IPS-15b (cell line): Measurements from ENCODE around the gene BUD13.

ENCODE experiments used
- H3K27me3 ChIP-seq: one replicate; pipeline ENCODE4 v1.6.1; 2013; ENCODE audit warnings: low read length; ENCODE audit not compliant: control insufficient read depth, insufficient read depth
- H3K36me3 ChIP-seq: one replicate; pipeline ENCODE4 v1.6.1; 2013; ENCODE audit warnings: low read length; ENCODE audit not compliant: control insufficient read depth, insufficient read depth
- H3K4me1 ChIP-seq: one replicate; pipeline ENCODE4 v1.6.1; 2013; ENCODE audit warnings: mild to moderate bottlenecking, low read length; ENCODE audit not compliant: control insufficient read depth, insufficient read depth
- H3K4me3 ChIP-seq: one replicate; pipeline ENCODE4 v1.5.1; 2013; ENCODE audit warnings: low read depth, low read length
- H3K9ac ChIP-seq: one replicate; pipeline ENCODE4 v1.6.1; 2013; ENCODE audit warnings: low read depth, mild to moderate bottlenecking, low read length
- H3K9me3 ChIP-seq: one replicate; pipeline ENCODE4 v1.6.1; 2013; ENCODE audit warnings: mild to moderate bottlenecking, low read length; ENCODE audit not compliant: control insufficient read depth, insufficient read depth

Gene BUD13

DNA sequence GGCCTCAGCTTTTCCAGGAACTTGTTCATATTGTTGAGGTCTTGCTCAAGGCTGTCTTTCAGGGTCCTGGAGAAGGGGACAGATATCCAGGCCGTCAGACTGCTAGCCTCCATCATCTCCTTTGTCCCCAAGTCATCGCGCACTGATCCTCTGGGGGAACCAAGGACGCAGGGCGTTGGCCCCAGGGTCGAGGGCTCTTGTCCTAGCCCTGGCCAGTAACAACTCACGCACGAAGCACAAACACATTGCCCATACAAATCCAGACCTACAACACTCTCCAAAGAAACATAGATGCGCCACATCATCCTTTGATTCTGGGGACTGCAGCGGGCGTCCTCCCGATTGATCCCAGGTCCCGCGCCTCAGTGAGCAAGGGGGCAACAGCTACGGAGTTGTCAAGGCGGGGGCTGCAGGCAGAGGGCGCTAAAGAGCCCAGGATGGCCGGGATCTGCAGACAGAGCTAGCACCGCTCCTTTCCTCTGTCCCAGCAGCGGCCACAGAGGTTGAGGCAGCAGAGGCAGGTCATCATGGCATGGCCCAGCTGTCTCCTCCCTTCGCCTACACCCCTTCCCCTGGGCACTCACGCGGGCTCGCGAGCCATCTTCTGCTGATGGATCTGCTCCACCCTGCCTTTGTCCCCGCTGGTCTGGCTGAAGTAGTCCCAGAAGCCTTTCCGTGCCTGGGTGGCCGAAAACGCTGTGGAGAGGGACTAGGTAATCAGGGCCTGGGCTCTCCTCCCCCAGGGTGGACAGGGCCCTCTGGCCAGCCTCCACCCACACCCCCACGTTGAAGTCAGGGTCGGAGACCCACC, 18.4 kb upstream of the BUD13 start:
- Histone ChIP-seq H3K27me3 (peaks cover 22% of the 10 kb centered on the region), H3K4me1 (peaks cover 11% of the 10 kb centered on the region), H3K9me3 (no peaks in the 10 kb centered on the region), H3K9ac (no peak overlapping the region), H3K36me3 (no peaks in the 10 kb centered on the region), H3K4me3 (peak overlapping the region; percentile 10)

DNA sequence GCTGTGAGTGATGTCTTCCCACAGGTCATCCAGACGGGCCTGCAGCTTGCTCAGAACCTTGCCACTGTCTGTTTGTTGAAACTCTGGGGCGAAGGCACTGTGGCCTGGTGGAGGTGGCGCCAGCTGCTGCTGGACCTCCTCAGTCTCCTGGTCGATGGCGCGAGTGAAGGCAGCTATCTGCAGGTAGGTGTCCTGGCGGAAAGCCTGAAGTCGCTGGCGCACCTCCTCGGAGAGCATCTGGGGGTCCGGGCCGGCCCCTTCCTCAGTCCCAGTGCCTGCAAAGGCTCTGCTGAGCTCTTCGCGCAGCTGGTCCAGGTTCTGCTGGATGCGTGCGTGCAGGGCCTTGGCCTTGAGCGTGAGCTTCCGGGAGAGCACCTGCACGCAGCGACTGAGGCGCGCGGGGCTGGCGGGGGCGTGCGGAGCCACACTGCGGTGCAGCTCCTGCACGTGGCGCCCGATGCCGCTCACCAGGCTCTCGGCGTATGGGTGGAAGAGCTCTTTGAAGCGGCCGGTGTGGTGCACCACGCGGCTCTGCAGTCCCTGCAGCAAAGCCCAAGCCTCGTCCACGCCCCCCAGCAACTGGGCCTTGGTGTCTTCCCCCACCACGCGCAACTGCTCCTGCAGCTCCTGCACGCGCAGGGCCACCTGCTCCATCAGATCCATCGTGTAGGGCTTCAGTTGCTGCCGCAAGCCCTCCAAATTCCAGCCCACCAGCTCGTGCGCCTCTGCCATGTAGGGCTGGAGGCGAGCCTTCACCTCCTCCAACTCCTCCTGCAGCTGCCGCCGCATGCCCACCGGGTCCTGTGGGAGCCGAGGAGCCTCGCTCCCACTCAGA, 17.6 kb upstream of the BUD13 start:
- no peak overlapping the region for H3K9ac ChIP-seq
- peaks cover 5% of the 10 kb centered on the region for H3K36me3 ChIP-seq
- peaks cover 22% of the 10 kb centered on the region for H3K27me3 ChIP-seq
- H3K9me3 ChIP-seq: no peaks in the 10 kb centered on the region
- peaks cover 11% of the 10 kb centered on the region for H3K4me1 ChIP-seq
- peak overlapping the region; percentile 10 for H3K4me3 ChIP-seq

DNA sequence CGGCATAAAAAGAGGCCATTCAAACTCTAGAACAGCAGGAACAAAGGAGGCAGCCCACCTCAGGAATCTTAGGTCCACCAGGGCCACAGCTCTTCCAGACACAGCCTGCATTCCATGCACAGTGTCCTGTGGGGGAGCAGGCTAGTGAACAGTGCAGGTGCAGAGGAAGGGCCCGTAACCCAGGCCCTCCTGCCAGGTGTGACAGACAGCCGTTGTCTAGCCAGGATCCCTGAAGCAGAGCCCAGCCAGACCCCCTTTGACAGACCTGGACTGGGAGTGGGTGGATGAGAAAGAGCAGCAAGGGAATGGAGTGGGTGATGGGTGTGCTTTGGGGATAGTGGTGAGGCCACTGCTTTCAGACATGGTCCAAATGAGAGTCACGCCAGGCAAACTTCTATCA, 16.2 kb upstream of the BUD13 start:
- Histone ChIP-seq H3K9ac (no peak overlapping the region), H3K27me3 (peaks cover 22% of the 10 kb centered on the region), H3K36me3 (peaks cover 17% of the 10 kb centered on the region), H3K9me3 (no peaks in the 10 kb centered on the region), H3K4me1 (peaks cover 11% of the 10 kb centered on the region), H3K4me3 (no peak overlapping the region)

DNA sequence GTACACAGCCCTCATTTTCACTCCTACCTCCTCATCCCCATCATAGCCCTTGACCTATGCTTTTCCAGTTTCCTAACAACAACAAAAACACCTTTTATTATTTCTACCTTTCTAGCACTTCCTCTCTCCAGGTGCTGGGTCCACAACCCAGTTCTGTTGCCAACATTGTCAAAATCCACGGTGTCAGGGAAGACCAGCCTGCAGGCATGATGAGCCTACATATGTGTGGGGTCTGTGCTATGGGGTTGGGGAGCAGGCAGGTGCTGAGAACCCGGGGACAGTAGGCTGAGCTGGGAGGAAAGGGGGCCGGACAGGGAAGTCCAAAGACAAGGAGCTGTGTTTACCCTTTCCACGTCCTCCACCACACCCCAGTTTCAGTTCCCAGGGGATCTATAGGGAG, 15.7 kb upstream of the BUD13 start:
- no peaks in the 10 kb centered on the region for H3K9me3 ChIP-seq
- H3K9ac ChIP-seq: peak overlapping the region; percentile 76
- H3K4me1 ChIP-seq: peaks cover 11% of the 10 kb centered on the region
- H3K4me3 ChIP-seq: peak overlapping the region; percentile 95
- H3K27me3 ChIP-seq: peaks cover 22% of the 10 kb centered on the region
- peaks cover 19% of the 10 kb centered on the region for H3K36me3 ChIP-seq

DNA sequence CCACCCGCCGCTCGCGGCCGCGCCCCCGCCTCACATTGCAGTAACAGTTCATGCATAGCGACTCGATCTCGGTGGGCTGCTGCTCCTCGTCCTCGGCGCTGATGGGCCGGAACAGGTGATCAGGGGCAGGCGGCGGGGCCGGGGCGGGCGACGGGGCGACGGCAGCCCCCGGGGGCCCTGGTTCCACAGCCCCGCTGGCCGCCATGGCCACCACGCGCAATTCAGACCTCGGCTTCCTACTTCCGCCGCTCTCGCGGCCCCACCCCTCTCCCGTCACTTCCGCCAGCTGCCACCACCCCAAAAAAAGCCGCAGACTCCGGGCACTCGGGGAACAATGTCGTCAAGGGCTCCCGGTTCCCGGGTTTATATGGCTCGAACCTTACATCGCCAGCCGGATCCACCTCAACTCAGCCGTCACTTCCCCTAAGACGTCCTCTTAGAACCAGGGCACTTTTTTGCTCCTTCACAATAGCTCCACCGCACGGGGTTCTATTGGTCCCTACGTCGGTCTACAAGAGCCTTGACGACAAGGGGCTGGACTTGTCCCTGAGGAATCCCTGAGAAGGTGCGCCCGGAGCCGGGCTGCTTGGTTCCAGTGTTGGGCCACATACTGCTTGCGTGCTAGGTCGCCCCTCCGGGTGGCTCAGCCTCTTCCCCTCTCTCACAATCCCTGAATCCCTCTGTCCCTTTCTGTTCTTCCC, 15.1 kb upstream of the BUD13 start, which contains the start of gene ZPR1:
ZPR1 (minus strand) TSS at position 238 of the 701 bp plus-strand sequence; CDS start at position 205, 33 bp downstream.
- Histone ChIP-seq H3K9me3 (no peaks in the 10 kb centered on the region), H3K36me3 (peaks cover 25% of the 10 kb centered on the region), H3K4me1 (peaks cover 11% of the 10 kb centered on the region), H3K4me3 (peak within 1 kb of the TSS; percentile 95), H3K9ac (peak within 1 kb of the TSS; percentile 76), H3K27me3 (peaks cover 22% of the 10 kb centered on the region)

DNA sequence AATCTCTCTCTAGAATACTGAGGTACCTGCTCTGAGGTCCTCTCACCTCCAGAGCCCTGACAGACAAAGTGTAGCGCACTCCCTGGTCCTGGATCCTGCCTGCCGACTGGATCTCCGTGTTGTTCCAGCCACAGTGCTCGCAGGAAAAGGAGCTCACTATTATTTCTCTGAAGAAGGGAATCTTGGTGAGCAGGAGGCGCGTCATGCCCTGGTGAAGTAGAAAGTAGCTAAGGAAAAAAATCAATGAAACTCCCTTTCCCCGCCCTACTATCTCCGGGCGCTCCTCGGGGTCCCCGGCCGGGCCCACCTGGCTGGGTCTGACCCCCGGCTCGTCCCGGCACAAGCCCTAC, 14.6 kb upstream of the BUD13 start:
- H3K36me3 ChIP-seq: peaks cover 30% of the 10 kb centered on the region
- H3K9ac ChIP-seq: peak overlapping the region; percentile 70
- H3K9me3 ChIP-seq: no peaks in the 10 kb centered on the region
- H3K4me3 ChIP-seq: peak overlapping the region; percentile 95
- peaks cover 8% of the 10 kb centered on the region for H3K4me1 ChIP-seq
- H3K27me3 ChIP-seq: peaks cover 22% of the 10 kb centered on the region

DNA sequence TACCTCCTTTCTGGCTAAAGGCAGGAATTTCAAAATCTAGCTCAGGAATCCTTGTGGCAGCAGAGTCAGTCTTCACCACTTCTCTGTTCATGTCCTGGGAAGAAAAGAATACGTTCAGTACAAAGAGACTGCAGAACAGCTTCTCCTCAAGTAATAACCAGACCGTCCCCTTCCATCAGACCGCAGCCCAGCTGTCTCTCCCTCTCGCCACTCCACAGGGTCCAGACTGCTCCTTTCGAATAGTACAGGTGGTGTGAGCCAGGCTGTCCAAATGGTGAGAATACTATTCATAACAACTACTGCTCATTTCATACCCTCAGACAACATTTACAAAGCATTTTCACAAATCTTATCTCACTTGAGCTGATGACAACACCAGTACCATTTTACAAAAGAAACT, 14.2 kb upstream of the BUD13 start:
- Histone ChIP-seq H3K36me3 (peaks cover 32% of the 10 kb centered on the region), H3K9me3 (no peaks in the 10 kb centered on the region), H3K4me3 (peak overlapping the region; percentile 95), H3K27me3 (peaks cover 22% of the 10 kb centered on the region), H3K4me1 (peaks cover 8% of the 10 kb centered on the region), H3K9ac (peak overlapping the region; percentile 70)

DNA sequence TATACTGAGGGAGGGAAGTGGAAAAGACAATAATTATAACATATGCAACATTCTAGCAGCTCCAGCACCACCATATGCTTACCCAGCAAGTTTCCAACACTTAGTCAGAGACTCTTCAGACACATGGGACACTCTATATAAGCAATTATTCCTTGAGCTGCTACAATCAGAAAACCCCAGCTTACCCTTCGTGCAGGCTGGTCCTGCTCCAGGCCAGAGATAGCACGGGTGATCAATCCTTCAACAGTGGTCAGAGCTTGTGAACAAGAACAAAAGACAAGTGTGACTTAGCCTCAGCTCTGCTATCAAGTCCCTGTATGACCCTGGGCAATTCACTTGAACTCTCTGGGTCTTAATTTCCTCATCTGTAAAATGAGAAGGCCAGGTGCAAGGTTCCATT, 13.5 kb upstream of the BUD13 start:
- Histone ChIP-seq H3K9ac (no peak overlapping the region), H3K4me3 (no peak overlapping the region), H3K9me3 (no peaks in the 10 kb centered on the region), H3K4me1 (peaks cover 6% of the 10 kb centered on the region), H3K36me3 (peaks cover 34% of the 10 kb centered on the region), H3K27me3 (peaks cover 22% of the 10 kb centered on the region)

DNA sequence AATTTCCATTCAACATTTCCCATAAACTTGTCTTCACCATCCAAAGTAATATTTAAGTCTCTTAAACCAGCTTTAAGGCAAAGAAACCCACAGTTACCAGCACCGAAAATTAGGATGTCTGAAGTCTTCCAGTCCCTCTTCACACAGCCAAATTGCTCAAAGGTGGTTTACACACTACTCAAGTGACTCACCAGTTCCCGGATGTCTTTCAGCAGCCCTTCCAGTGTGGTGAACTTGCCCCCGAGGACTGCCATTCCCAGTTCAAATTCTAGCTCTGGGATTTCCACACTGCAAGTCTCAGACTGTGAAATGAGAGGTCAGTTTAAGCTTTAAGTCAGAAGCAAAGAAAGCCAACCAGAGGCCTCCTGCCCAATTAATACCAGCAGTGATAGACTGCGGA, 9.9 kb upstream of the BUD13 start:
- H3K9me3 ChIP-seq: no peaks in the 10 kb centered on the region
- H3K36me3 ChIP-seq: peaks cover 53% of the 10 kb centered on the region
- H3K27me3 ChIP-seq: no peaks in the 10 kb centered on the region
- H3K4me3 ChIP-seq: no peak overlapping the region
- peaks cover 2% of the 10 kb centered on the region for H3K4me1 ChIP-seq
- no peak overlapping the region for H3K9ac ChIP-seq

DNA sequence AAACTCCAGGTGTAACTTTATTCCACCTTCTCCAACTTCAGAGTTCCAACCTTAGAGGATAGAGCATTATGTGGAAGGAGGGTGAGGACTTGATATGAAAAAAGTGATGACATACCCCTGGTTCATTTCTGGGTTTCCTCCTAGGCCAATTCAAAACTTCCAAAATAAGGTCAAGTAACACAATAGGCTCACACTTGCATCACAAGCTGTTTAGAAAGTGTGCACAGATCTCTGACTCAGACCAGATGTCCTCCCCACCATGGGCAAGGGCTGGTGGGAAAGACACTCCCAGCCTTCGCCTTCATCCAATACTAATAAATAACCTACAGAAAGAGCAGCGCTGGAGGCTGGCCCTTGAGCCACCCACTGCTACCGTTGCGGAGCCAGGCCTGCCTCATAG, 5.8 kb upstream of the BUD13 start:
- H3K36me3 ChIP-seq: peaks cover 39% of the 10 kb centered on the region
- no peak overlapping the region for H3K9ac ChIP-seq
- H3K4me1 ChIP-seq: peaks cover 2% of the 10 kb centered on the region
- no peaks in the 10 kb centered on the region for H3K9me3 ChIP-seq
- H3K27me3 ChIP-seq: no peaks in the 10 kb centered on the region
- H3K4me3 ChIP-seq: no peak overlapping the region

DNA sequence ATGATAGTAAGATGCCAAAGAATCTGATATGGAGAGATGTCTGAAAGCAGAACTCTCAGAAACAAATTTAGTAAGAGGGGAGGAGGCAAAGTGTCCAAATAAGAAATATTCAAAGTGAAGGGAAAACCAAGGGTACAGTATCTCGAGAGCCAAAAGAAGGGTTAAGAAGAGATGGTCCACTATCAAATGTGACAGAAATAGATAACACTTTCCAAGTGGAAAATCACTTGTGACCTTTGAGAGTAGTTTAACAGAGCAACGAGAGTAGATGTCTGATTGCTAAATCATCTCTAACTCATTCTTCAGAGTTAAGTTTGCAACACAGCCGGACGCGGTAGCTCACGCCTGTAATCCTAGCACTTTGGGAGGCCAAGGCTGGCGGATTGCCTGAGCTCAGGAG, 4.3 kb upstream of the BUD13 start:
- H3K9ac ChIP-seq: no peak overlapping the region
- H3K27me3 ChIP-seq: no peaks in the 10 kb centered on the region
- peaks cover 27% of the 10 kb centered on the region for H3K36me3 ChIP-seq
- no peak overlapping the region for H3K4me3 ChIP-seq
- no peaks in the 10 kb centered on the region for H3K9me3 ChIP-seq
- peaks cover 2% of the 10 kb centered on the region for H3K4me1 ChIP-seq
